Measurements from ENCODE around the gene SLC66A2. TPM values are rescaled to one million over a fixed set of nuclear protein-coding genes. Genes with fewer than 3 reads are reported as not detected.

The SLC66A2 gene
- total and polyA plus RNA-seq, 3 donors from 2014 or later = 72.5 to 143 (median 87.0) TPM

DNA sequence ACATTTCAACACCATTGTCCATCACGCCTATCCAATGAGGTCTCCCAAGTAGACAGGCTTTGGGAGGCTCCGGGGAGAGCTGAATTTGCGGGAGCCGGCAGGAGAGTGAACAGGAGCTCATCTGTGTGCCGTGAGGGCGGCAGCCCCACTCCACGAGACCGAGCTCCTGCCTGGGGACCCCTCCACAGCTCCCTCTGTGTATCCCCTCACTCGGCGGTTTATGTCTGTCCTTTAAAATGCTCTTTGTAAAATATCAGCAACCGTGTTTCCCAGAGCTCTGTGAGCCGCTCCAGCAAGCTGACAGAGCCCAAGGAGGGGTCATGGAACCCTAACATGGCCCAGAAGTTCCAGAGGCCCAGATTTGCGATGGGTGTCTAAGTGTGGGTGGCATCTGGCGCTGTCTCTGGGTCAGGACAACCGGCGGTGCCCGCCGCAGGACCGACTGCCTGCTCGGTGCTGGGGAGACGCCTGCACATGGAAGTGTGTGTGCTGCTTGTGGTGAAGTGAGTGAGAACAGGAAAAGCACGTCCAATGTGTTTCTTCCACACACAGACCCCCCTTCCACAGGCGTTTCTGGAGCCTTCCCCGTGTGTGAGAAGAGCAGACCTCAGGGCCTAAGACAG lies 34.8 kb downstream of the SLC66A2 start:
- peak; percentile 11 for DNase-seq
- Histone ChIP-seq H3K36me3 (ENCODE audit: low read depth, missing control alignments) (no peaks in the 10 kb centered on the region), H3K4me3 (no peak overlapping the region), H3K4me1 (no peaks in the 10 kb centered on the region), H3K27ac (no peak overlapping the region), H3K27me3 (no peaks in the 10 kb centered on the region), H3K9me3 (no peaks in the 10 kb centered on the region)
- WGBS, 2 donors = 85 to 98% methylated on average over 4 to 24 of the region's 24 CpGs
- intact Hi-C loops (cut with DNase I; ENCODE audit: low total_unique reads) = no loop called here
- no peak for TF ChIP-seq POLR2A (IDR thresholded peaks at IDR 0.05)
- TF ChIP-seq, protein P1, sequence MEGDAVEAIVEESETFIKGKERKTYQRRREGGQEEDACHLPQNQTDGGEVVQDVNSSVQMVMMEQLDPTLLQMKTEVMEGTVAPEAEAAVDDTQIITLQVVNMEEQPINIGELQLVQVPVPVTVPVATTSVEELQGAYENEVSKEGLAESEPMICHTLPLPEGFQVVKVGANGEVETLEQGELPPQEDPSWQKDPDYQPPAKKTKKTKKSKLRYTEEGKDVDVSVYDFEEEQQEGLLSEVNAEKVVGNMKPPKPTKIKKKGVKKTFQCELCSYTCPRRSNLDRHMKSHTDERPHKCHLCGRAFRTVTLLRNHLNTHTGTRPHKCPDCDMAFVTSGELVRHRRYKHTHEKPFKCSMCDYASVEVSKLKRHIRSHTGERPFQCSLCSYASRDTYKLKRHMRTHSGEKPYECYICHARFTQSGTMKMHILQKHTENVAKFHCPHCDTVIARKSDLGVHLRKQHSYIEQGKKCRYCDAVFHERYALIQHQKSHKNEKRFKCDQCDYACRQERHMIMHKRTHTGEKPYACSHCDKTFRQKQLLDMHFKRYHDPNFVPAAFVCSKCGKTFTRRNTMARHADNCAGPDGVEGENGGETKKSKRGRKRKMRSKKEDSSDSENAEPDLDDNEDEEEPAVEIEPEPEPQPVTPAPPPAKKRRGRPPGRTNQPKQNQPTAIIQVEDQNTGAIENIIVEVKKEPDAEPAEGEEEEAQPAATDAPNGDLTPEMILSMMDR (IDR thresholded peaks at IDR 0.05) = no peak

DNA sequence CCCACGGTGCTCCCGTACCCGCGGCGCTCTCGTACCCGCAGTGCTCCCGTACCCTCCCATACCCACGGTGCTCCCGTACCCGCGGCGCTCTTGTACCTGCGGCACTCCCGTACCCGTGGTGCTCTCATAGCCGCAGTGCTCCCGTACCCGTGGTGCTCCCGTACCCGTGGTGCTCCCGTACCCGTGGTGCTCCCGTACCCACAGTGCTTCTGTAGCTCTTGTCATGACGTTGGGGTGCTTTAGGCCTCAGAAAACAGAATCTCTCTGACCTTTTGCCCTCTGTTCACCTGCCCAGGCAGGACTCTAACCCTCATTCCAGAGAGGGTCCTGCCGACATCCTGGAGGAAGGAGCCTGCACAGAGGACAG lies 35.3 kb downstream of the SLC66A2 start:
- no peaks in the 10 kb centered on the region for H3K36me3 ChIP-seq (ENCODE audit: low read depth, missing control alignments)
- TF ChIP-seq, protein P1 (IDR thresholded peaks at IDR 0.05) = no peak
- TF ChIP-seq POLR2A (IDR thresholded peaks at IDR 0.05) = no peak
- intact Hi-C loops (cut with DNase I; ENCODE audit: low total_unique reads) = no loop called here

DNA sequence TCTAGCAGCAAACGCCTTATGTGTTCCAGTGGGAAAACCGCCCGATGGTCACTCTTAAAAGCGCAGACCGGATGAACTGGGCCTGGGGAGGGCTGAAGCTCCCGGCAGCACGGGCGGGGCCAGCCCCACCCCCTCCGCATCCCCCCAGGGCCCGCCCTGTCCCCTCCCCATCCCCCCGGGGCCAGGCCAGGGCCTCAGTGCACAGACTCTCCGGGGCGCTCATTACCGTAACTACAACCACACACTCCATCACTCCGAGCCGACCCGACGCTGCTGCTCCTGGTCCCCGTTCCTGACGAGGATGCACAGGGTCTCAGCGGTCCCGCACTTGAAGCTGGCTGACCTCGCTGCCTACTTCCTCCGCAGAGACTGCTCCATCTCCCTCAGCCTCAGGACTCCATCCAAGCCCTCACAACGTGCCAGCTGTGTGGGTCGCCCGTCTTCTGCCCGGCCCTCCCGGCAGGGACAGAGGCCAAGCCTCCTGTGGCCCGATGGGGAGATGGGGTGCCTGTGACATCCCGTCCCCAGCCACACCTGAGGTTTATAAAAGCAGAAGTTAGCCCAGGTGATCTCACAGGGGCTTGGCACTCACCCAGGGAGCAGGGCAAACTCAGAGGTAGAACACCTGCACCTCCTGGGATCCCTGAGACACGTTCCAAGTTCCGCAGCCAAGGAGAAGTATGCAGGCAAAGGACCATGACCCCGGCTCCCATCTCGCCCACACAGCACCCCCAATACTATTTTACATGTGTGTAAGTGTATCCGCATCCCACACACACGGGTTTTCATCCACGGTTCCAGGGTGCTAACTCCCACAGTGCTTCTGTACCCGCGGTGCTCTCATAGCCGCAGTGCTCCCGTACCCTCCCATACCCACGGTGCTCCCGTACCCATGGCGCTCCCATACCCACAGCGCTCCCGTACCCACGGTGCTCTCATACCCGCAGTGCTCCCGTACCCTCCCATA lies 36.0 kb downstream of the SLC66A2 start:
- intact Hi-C loops (cut with DNase I; ENCODE audit: low total_unique reads) = no loop called here
- peak; percentile 13 for DNase-seq
- Histone ChIP-seq H3K4me1 (no peaks in the 10 kb centered on the region), H3K27ac (no peak overlapping the region), H3K27me3 (no peaks in the 10 kb centered on the region), H3K9me3 (no peaks in the 10 kb centered on the region), H3K4me3 (no peak overlapping the region), H3K36me3 (ENCODE audit: low read depth, missing control alignments) (no peaks in the 10 kb centered on the region)
- TF ChIP-seq, protein P1 (IDR thresholded peaks at IDR 0.05) = no peak
- no peak for TF ChIP-seq POLR2A (IDR thresholded peaks at IDR 0.05)
- WGBS, 2 donors = 91 to 92% methylated on average over 27 to 50 of the region's 50 CpGs

More for the DNA sequence above, 35.3 kb downstream of the SLC66A2 start:
- no peak for DNase-seq
- H3K27me3 ChIP-seq = no peaks in the 10 kb centered on the region
- WGBS, 2 donors = 71 to 76% methylated on average over 17 to 26 of the region's 26 CpGs
- no peaks in the 10 kb centered on the region for H3K4me1 ChIP-seq
- no peaks in the 10 kb centered on the region for H3K9me3 ChIP-seq
- no peak overlapping the region for H3K27ac ChIP-seq
- no peak overlapping the region for H3K4me3 ChIP-seq

DNA sequence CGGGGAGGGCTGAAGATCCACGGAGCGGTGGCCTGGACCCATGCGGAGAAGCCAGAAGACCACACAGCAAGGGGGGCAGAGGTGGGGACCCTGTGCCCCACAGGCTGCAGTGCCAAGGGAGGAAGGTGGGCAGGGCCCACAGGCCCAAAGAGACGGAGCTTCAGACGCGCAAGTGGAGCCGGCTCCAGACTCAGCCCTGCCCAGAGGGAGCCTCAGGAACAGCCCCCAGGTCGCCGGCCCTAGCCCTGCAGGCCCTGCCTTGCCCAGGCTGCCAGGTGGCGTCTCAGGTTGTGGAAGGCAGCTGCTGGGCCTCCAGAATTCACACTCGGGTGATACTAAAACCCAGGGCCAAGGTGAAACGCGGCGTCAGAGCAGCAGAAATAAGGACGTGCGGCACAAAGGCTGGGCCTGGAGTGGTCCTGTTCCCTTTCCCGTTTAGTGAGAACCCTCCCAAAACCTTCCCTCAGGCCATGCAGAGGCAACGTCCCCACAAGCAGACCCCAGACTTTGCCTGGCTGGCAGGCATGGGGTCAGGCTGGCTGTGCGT lies 36.8 kb downstream of the SLC66A2 start:
- no peaks in the 10 kb centered on the region for H3K36me3 ChIP-seq (ENCODE audit: low read depth, missing control alignments)
- intact Hi-C loops (cut with DNase I; ENCODE audit: low total_unique reads) = no loop called here
- WGBS, 2 donors = 87 to 92% methylated on average over 16 to 20 of the region's 20 CpGs

More for the DNA sequence above, 36.8 kb downstream of the SLC66A2 start:
- Histone ChIP-seq H3K27me3 (no peaks in the 10 kb centered on the region), H3K9me3 (no peaks in the 10 kb centered on the region), H3K27ac (no peak overlapping the region), H3K4me1 (no peaks in the 10 kb centered on the region), H3K4me3 (no peak overlapping the region)
- TF ChIP-seq, protein P1 (IDR thresholded peaks at IDR 0.05) = no peak
- TF ChIP-seq POLR2A (IDR thresholded peaks at IDR 0.05) = no peak
- peak; percentile 9 for DNase-seq

All from testis (tissue), 3 donors.